Kidney (tissue), 14 donors: ENCODE results near the gene LRTM1. TPM values are rescaled to one million over a fixed set of nuclear protein-coding genes. Genes with fewer than 3 reads are reported as not detected.
A peak's percentile ranks its signal among the peaks of the same experiment; 100 is the strongest.

ENCODE experiments used
- DNase-seq, 5 donors: peaks; one replicate each; pipeline ENCODE4 v3.0.0-alpha.2; 2013 to 2020
- FAIRE-seq: peaks from 2 replicates; lab custom pipeline; 2012; peaks lifted over from hg19 to GRCh38; lab: Jason Lieb, UNC
- H3K27ac ChIP-seq, 2 donors: one replicate each; pipeline ENCODE4 v1.7.0; 2013; ENCODE audit warnings: low read depth in 2 of 2, low read length in 2 of 2, inconsistent platforms in 1 of 2
- H3K27me3 ChIP-seq: one replicate; pipeline ENCODE4 v1.7.1; 2013; ENCODE audit warnings: low read length, inconsistent platforms; ENCODE audit not compliant: control insufficient read depth, insufficient read depth
- H3K36me3 ChIP-seq, 3 donors: one replicate each; pipeline versions ENCODE4 v1.7.0 to v1.7.1; 2013; ENCODE audit warnings: low read length in 3 of 3, control low read depth in 1 of 3, inconsistent platforms in 1 of 3; ENCODE audit not compliant: insufficient read depth in 3 of 3, control insufficient read depth in 2 of 3
- H3K4me1 ChIP-seq, 3 donors: one replicate each; pipeline versions ENCODE4 v1.7.0 to v1.7.1; 2013; ENCODE audit warnings: low read length in 3 of 3, inconsistent platforms in 1 of 3, low read depth in 1 of 3; ENCODE audit not compliant: control insufficient read depth in 2 of 3, insufficient read depth in 2 of 3
- H3K4me3 ChIP-seq, 3 donors: one replicate each; pipeline versions ENCODE4 v1.7.0 to v1.8.1; 2013; ENCODE audit warnings: low read length in 3 of 3, control low read depth in 1 of 3, inconsistent platforms in 1 of 3
- H3K9ac ChIP-seq, 3 donors: one replicate each; pipeline versions ENCODE4 v1.7.0 to v1.7.1; 2013; ENCODE audit warnings: low read length in 3 of 3, control low read depth in 1 of 3, inconsistent platforms in 1 of 3
- H3K9me3 ChIP-seq, 3 donors: one replicate each; pipeline versions ENCODE4 v1.7.0 to v1.7.1; 2013; ENCODE audit warnings: low read length in 3 of 3, control low read depth in 1 of 3, inconsistent platforms in 1 of 3; ENCODE audit not compliant: control insufficient read depth in 2 of 3, insufficient read depth in 1 of 3
- intact Hi-C: fragments of 100-400 bp; cut with DNase I; formaldehyde crosslinking; loops from one replicate; pipeline ENCODE4 v1.11.1; 2022
- polyA plus RNA-seq: library from polyadenylated mRNA; stranded (reverse); fragments of 350-450 nt; fragmentation: Illumina TruSeq; extraction: RNeasy Lipid Tissue Mini Kit (QIAGEN cat#74804); gene quantifications from one replicate; pipeline ENCODE4 v1.2.3, GENCODE V29; 2014; ENCODE audit warnings: low read depth, low replicate concordance; ENCODE audit not compliant: insufficient read depth
- total RNA-seq: library from RNA; stranded (reverse); fragmentation: NEBNext Ultra II Directional; extraction: Animal tissue kit (Norgen Biotek cat#: 25700); gene quantifications from one replicate; pipeline ENCODE4 v1.2.1, GENCODE V29; 2021
- TF ChIP-seq, protein P1 (sequence below): IDR thresholded peaks from 3 replicates; pipeline ENCODE4 v1.5.1; 2012; ENCODE audit warnings: mild to moderate bottlenecking, moderate library complexity, borderline replicate concordance; ENCODE audit not compliant: insufficient read depth; ENCODE audit errors: extremely low read depth
- donor health status: control.
- donor health status: control.
- donor health status: control.
- donor health status: control.
- donor health status: control.
- donor health status: DM: yes; HTN: yes; CAD: no.
- donor health status: Normal renal cell carcinoma (clear cell type).

Gene LRTM1
- total and polyA plus RNA-seq, 2 donors from 2014 or later, result not detected

DNA sequence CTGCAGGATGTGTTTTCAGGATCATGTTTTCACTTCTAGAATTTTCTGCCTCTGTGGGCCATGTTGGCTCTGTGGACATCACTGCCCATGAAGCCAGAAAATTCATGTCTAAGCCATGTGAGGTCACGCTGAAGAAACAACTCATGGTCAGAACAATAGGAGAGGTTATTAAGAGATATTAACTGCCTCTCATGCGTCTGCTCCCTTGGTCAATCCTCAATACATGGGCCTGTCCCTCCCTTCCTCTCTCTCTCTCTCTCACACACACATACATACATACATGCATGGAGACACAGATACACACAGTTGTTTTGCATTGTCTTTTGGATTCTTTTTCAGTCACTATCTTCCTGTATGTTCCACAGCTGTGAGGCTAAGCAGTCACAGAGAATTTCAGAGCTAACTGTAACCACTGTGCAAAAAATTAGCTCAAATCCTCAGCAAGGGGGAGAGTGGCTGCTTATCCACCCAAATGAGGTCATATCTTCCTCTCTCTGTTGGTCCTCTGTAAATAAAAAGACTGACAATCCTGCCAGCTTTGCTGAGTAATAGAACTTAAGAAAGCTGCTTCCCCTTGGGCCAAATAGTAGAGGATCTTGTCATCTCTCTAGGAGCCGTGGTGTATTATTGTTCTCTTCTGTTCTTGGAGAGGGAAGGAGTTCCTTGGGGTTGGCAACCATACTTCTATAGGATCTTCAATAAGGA, 45.6 kb downstream of the LRTM1 start:
- intact Hi-C loops, result no loop called here
- TF ChIP-seq, protein P1, sequence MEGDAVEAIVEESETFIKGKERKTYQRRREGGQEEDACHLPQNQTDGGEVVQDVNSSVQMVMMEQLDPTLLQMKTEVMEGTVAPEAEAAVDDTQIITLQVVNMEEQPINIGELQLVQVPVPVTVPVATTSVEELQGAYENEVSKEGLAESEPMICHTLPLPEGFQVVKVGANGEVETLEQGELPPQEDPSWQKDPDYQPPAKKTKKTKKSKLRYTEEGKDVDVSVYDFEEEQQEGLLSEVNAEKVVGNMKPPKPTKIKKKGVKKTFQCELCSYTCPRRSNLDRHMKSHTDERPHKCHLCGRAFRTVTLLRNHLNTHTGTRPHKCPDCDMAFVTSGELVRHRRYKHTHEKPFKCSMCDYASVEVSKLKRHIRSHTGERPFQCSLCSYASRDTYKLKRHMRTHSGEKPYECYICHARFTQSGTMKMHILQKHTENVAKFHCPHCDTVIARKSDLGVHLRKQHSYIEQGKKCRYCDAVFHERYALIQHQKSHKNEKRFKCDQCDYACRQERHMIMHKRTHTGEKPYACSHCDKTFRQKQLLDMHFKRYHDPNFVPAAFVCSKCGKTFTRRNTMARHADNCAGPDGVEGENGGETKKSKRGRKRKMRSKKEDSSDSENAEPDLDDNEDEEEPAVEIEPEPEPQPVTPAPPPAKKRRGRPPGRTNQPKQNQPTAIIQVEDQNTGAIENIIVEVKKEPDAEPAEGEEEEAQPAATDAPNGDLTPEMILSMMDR, result no peak
- FAIRE-seq (no peak), DNase-seq (no peak)
- H3K27ac ChIP-seq, result no peak overlapping the region
- no peaks in the 10 kb centered on the region for H3K9me3 ChIP-seq
- no peaks in the 10 kb centered on the region for H3K36me3 ChIP-seq
- H3K9ac ChIP-seq, result no peak overlapping the region
- H3K4me1 ChIP-seq, result no peaks in the 10 kb centered on the region
- H3K4me3 ChIP-seq, result no peak overlapping the region
- H3K27me3 ChIP-seq, result no peaks in the 10 kb centered on the region

GRCh38 chr3:54878145-54878544, 49.7 kb downstream of the LRTM1 start:
- intact Hi-C loops, result no loop called here

DNA sequence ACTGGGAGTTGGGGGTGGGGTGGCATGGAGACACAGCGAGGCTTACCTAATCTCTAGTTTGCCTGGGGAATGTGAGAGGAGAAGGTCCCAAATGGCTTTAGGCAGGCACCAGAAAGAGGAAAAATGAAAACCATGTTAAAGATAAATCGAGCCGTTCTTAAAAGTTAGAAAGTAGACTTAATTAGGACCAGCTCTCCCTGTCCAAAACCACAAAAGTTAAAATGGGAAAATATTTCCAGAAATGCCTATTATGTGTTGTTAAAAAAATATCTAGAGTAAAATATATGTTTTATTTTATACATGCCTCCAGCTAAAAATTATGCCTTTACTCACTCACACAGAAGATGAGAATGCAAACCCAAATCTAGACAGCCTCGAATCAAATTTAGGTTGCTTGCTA, 50.1 kb downstream of the LRTM1 start:
- Histone ChIP-seq H3K36me3 (no peaks in the 10 kb centered on the region), H3K9me3 (no peaks in the 10 kb centered on the region), H3K4me3 (no peak overlapping the region), H3K27me3 (no peaks in the 10 kb centered on the region), H3K27ac (no peak overlapping the region), H3K9ac (no peak overlapping the region), H3K4me1 (no peaks in the 10 kb centered on the region)
- FAIRE-seq (no peak), DNase-seq (no peak)
- TF ChIP-seq, protein P1, result no peak
- intact Hi-C loops, result no loop called here

More at GRCh38 chr3:54878145-54878544, 49.7 kb downstream of the LRTM1 start:
- TF ChIP-seq, protein P1, result no peak
- Histone ChIP-seq H3K4me3 (no peak overlapping the region), H3K9ac (no peak overlapping the region), H3K9me3 (no peaks in the 10 kb centered on the region), H3K27ac (no peak overlapping the region), H3K4me1 (no peaks in the 10 kb centered on the region), H3K27me3 (no peaks in the 10 kb centered on the region), H3K36me3 (no peaks in the 10 kb centered on the region)
- FAIRE-seq (no peak), DNase-seq (peak in 1 of 5 donors; percentile 44)
